K562 (cell line): ENCODE data around the gene CTBP2. TPM values are rescaled to one million over a fixed set of nuclear protein-coding genes. Genes with fewer than 3 reads are reported as not detected.

Experiments used
- ATAC-seq: fragments of 200-7000 bp; cut with Tn5 transposase; 3 replicates; pipeline ENCODE4 v1.9.1; 2020; ENCODE audit warnings: moderate library complexity
- BruUV-seq: library from RNA; stranded (reverse); fragments of 400-500 nt; replicated peaks from 2 replicates; lab custom pipeline; 2021; lab: Mats Ljungman, UMichigan
- CTCF ChIA-PET: fragments of 300-600 bp; formaldehyde crosslinking; extraction: SDS; loops from one replicate; lab custom pipeline; 2021; ENCODE audit warnings: low intra/inter-chr PET ratio; lab: Yijun Ruan, JAX
- POLR2A ChIA-PET: fragments of 300-600, 350-650 bp; sonication (Branson Sonifier 250); formaldehyde crosslinking; extraction: SDS; loops from one replicate; lab custom pipeline; 2021; ENCODE audit warnings: antibody characterized with exemption, inconsistent platforms; lab: Yijun Ruan, JAX
- DNase-seq, 4 experiments: peaks; one replicate each; pipeline versions ENCODE4 v3.0.0 to v3.0.0-alpha.2; 2011 to 2018; ENCODE audit warnings: low spot score in 3 of 4, mixed read lengths in 3 of 4; ENCODE audit errors: extremely low read depth in 1 of 4
- FAIRE-seq: peaks from 2 replicates; lab custom pipeline; 2011; peaks lifted over from hg19 to GRCh38; lab: Jason Lieb, UNC
- H2AFZ ChIP-seq: 2 replicates; pipeline ENCODE4 v1.6.0; 2011; ENCODE audit warnings: low read depth, low read length, control low read depth, inconsistent platforms
- H3K27ac ChIP-seq: fragments of 200-600 bp; 3 replicates; pipeline ENCODE4 v1.8.0; 2011; ENCODE audit warnings: low read depth, mild to moderate bottlenecking, control low read depth, inconsistent platforms, low read length, moderate library complexity, mixed read lengths; ENCODE audit errors: extremely low read depth
- H3K27me3 ChIP-seq, 2 experiments: fragments of 300-600 bp in 1 of 2; 2 replicates in 1 of 2; 3 replicates in 1 of 2; pipeline versions ENCODE4 v1.6.0 to v1.8.0; 2011; ENCODE audit warnings: inconsistent platforms in 2 of 2, low read length in 2 of 2, mild to moderate bottlenecking in 1 of 2, mixed read lengths in 1 of 2, moderate library complexity in 1 of 2; ENCODE audit not compliant: control insufficient read depth in 2 of 2, insufficient read depth in 2 of 2
- H3K36me3 ChIP-seq: fragments of 300-600 bp; 3 replicates; pipeline ENCODE4 v1.8.0; 2011; ENCODE audit warnings: mild to moderate bottlenecking, low read length, inconsistent platforms; ENCODE audit not compliant: control insufficient read depth, insufficient read depth
- H3K4me1 ChIP-seq, 2 experiments: fragments of 200-600 bp in 1 of 2; replicated peaks in 1 of 2; 2 replicates in 1 of 2; 3 replicates in 1 of 2; pipeline versions ENCODE4 v1.5.1 to v1.8.0; 2011; ENCODE audit warnings: inconsistent platforms in 2 of 2, low read length in 2 of 2, mild to moderate bottlenecking in 1 of 2, mixed read lengths in 1 of 2, moderate library complexity in 1 of 2; ENCODE audit not compliant: control insufficient read depth in 2 of 2, insufficient read depth in 2 of 2
- H3K4me2 ChIP-seq: 2 replicates; pipeline ENCODE4 v1.6.1; 2011; ENCODE audit warnings: low read length, control low read depth, inconsistent platforms, mixed read lengths; ENCODE audit not compliant: insufficient read depth
- H3K4me3 ChIP-seq: fragments of 200-600 bp; sonication (generic), shearing (Covaris generic); 2 replicates; pipeline ENCODE4 v1.5.1; 2016; ENCODE audit warnings: control low read depth, inconsistent platforms
- H3K79me2 ChIP-seq: fragments of 200-600 bp; 3 replicates; pipeline ENCODE4 v1.8.0; 2011; ENCODE audit warnings: low read length, inconsistent platforms; ENCODE audit not compliant: control insufficient read depth, insufficient read depth
- H3K9ac ChIP-seq, 2 experiments: 2 replicates each; pipeline versions ENCODE4 v1.6.0 to v1.6.1; 2011; ENCODE audit warnings: low read depth in 2 of 2, low read length in 2 of 2, control low read depth in 1 of 2, inconsistent platforms in 1 of 2, mild to moderate bottlenecking in 1 of 2, mixed read lengths in 1 of 2; ENCODE audit not compliant: insufficient read depth in 1 of 2
- H3K9me1 ChIP-seq: one replicate; pipeline ENCODE4 v1.6.0; 2011; ENCODE audit warnings: inconsistent platforms, mild to moderate bottlenecking, low read length, moderate library complexity; ENCODE audit not compliant: control insufficient read depth, insufficient read depth
- H3K9me3 ChIP-seq: replicated peaks from 2 replicates; pipeline ENCODE4 v1.5.1; 2011; ENCODE audit warnings: low read depth, low read length, inconsistent platforms; ENCODE audit not compliant: control insufficient read depth, insufficient read depth
- H4K20me1 ChIP-seq: replicated peaks from 2 replicates; pipeline ENCODE4 v1.6.1; 2011; ENCODE audit warnings: low read length, inconsistent platforms, mixed read lengths; ENCODE audit not compliant: control insufficient read depth, insufficient read depth
- BHLHE40 ChIP-seq: IDR thresholded peaks from 2 replicates; pipeline ENCODE4 v1.6.1; 2011; ENCODE audit warnings: low read length, improper control_type of control experiment
- DPF2 ChIP-seq: fragments of 450-650 bp; IDR thresholded peaks from 2 replicates; pipeline ENCODE4 v1.6.1; 2016
- ESRRB ChIP-seq: fragments of 250-450 bp; sonication (Bioruptor Pico); IDR thresholded peaks from 2 replicates; pipeline ENCODE4 v1.5.0; 2020; ENCODE audit warnings: mild to moderate bottlenecking, moderate library complexity, borderline replicate concordance
- FOXK2 ChIP-seq, 2 experiments: fragments of 450-650 bp; IDR thresholded peaks in 1 of 2; conservative IDR thresholded peaks in 1 of 2; 2 replicates each; pipeline ENCODE4 v1.6.1; 2016; ENCODE audit warnings: low read depth in 2 of 2, mild to moderate bottlenecking in 1 of 2
- FUS ChIP-seq: fragments of 200-400 bp; formaldehyde crosslinking; optimal IDR thresholded peaks from 2 replicates; pipeline ENCODE3; 2017; ENCODE audit warnings: low read depth, low read length
- HLTF ChIP-seq: fragments of 450-650 bp; IDR thresholded peaks from 2 replicates; pipeline ENCODE4 v1.6.1; 2016
- HMGN3 ChIP-seq: IDR thresholded peaks from 2 replicates; pipeline ENCODE4 v1.6.1; 2011; ENCODE audit warnings: borderline replicate concordance, low read depth, mild to moderate bottlenecking, mixed read lengths, low read length; ENCODE audit not compliant: insufficient read length; ENCODE audit errors: extremely low read depth
- LEF1 ChIP-seq: fragments of 450-650 bp; IDR thresholded peaks from 2 replicates; pipeline ENCODE4 v1.6.1; 2016; ENCODE audit warnings: mild to moderate bottlenecking
- MEIS2 ChIP-seq: fragments of 450-650 bp; IDR thresholded peaks from 2 replicates; pipeline ENCODE4 v1.6.1; 2014; ENCODE audit warnings: mild to moderate bottlenecking; ENCODE audit not compliant: partially characterized antibody
- NFYB ChIP-seq: IDR thresholded peaks from 2 replicates; pipeline ENCODE4 v1.6.1; 2011; ENCODE audit warnings: mild to moderate bottlenecking, moderate library complexity; ENCODE audit not compliant: insufficient read length; ENCODE audit errors: extremely low read depth
- SIX5 ChIP-seq, 2 experiments: IDR thresholded peaks; 2 replicates each; pipeline ENCODE4 v1.6.1; 2011; ENCODE audit warnings: low read length in 2 of 2, borderline replicate concordance in 1 of 2, low read depth in 1 of 2, mild to moderate bottlenecking in 1 of 2, moderate library complexity in 1 of 2; ENCODE audit not compliant: insufficient read depth in 1 of 2
- SMARCA5 ChIP-seq: fragments of 450-650 bp; IDR thresholded peaks from 2 replicates; pipeline ENCODE4 v1.6.1; 2016
- TAL1 ChIP-seq: fragments of 450-650 bp; IDR thresholded peaks from 2 replicates; pipeline ENCODE4 v1.6.1; 2016; ENCODE audit warnings: mild to moderate bottlenecking
- TEAD2 ChIP-seq: fragments of 450-650 bp; IDR thresholded peaks from 2 replicates; pipeline ENCODE4 v1.6.1; 2016; ENCODE audit warnings: missing genetic modification characterization, control low read depth, missing compliant biosample characterization
- TRIM25 ChIP-seq: fragments of 450-650 bp; IDR thresholded peaks from 2 replicates; pipeline ENCODE4 v1.7.0; 2016; ENCODE audit warnings: borderline replicate concordance
- ZNF253 ChIP-seq: fragments of 250-450 bp; sonication (Bioruptor Pico); conservative IDR thresholded peaks from 2 replicates; pipeline ENCODE4 v1.6.1; 2021; ENCODE audit warnings: mild to moderate bottlenecking
- ZNF316 ChIP-seq: fragments of 450-650 bp; IDR thresholded peaks from 2 replicates; pipeline ENCODE4 v1.6.1; 2016
- ZNF512 ChIP-seq: IDR thresholded peaks from 2 replicates; pipeline ENCODE4 v1.6.1; 2016; ENCODE audit warnings: missing genetic modification characterization, missing compliant biosample characterization
- ZNF707 ChIP-seq: fragments of 250-450 bp; sonication (Bioruptor Pico); conservative IDR thresholded peaks from 2 replicates; pipeline ENCODE4 v1.8.0; 2022; ENCODE audit warnings: inconsistent platforms, mild to moderate bottlenecking, moderate library complexity
- WGBS: fragments of 100-300 bp; shearing (Covaris generic); methylation state at CpG from one replicate; pipeline ENCODE4 v1.1.6; 2016; ENCODE audit warnings: low coverage, mixed read lengths; ENCODE audit not compliant: insufficient coverage; ENCODE audit errors: missing lambda C conversion rate; 5-methylcytosine and 5-hydroxymethylcytosine counted together
- in situ Hi-C: fragments of 300-500 bp; cut with MboI; formaldehyde crosslinking; loops from 4 replicates; pipeline ENCODE4 v1.15.0; 2018; ENCODE audit warnings: inconsistent platforms, mixed read lengths
- intact Hi-C: fragments of 100-400 bp; cut with micrococcal nuclease; formaldehyde crosslinking; loops from 2 replicates; pipeline ENCODE4 v1.14.2; 2022
- polyA plus RNA-seq, 8 experiments: library from polyadenylated mRNA; depleted of rRNA in 4 of 8; stranded (reverse) in 5 of 8; unstranded in 3 of 8; fragments of >200 nt; fragmentation: Nextera tagmentation in 2 of 8; fragmentation: Illumina TruSeq in 1 of 8; extraction: Ambion mirVana in 2 of 8; extraction: Trizol in 1 of 8; gene quantifications; 2 replicates each; pipeline versions ENCODE4 v1.2.1 to v1.2.3, GENCODE V29; 2011 to 2014; ENCODE audit warnings: inconsistent platforms in 1 of 8, missing spikeins in 1 of 8
- total RNA-seq, 7 experiments: library from RNA; depleted of rRNA in 6 of 7; stranded (reverse); fragments of >200 nt in 6 of 7; fragmentation: Illumina TruSeq in 2 of 7; extraction: Trizol in 2 of 7; gene quantifications; 2 replicates each; pipeline versions ENCODE4 v1.2.1 to v1.2.3, GENCODE V29; 2011 to 2021; ENCODE audit warnings: low replicate concordance in 1 of 7

Gene CTBP2
- total and polyA plus RNA-seq, 9 of the 15 experiments (the other 6 are each of a cell fraction or from before 2014, with no cell fraction given): 1.3 to 8.8 (median 5.1) TPM

GRCh38 chr10:125156739-125157480, 3.5 kb downstream of the CTBP2 start:
- Histone ChIP-seq H3K9me1 (no peaks in the 10 kb centered on the region), H3K9ac (peak overlapping the region; percentile 27 to 82; a peak in 3 of 4 replicates), H3K4me1 (peaks cover 15 to 18% of the 10 kb centered on the region in 2 experiments; a peak in 4 of 5 replicates), H3K27me3 (no peaks in the 10 kb centered on the region), H3K4me2 (peak overlapping the region; percentile 75), H4K20me1 (no peaks in the 10 kb centered on the region; the same call in 1 of the 2 replicates), H2AFZ (no peak overlapping the region), H3K79me2 (peaks cover 79% of the 10 kb centered on the region), H3K36me3 (peaks cover 22% of the 10 kb centered on the region), H3K9me3 (no peaks in the 10 kb centered on the region), H3K4me3 (peak overlapping the region; percentile 65), H3K27ac (peak overlapping the region; percentile 91)
- in situ Hi-C loops (loop anchor here (25.0 kb wide), 1 partner anchor 220 kb away; the partner anchor contains the start of gene ZRANB1), intact Hi-C loops (loop anchor here (5.0 to 10.0 kb wide), 3 partner anchors 45 to 212 kb away; partner anchors contain the start of gene ZRANB1)
- ChIA-PET CTCF (no interaction called here), POLR2A (interaction anchor here (0.5 to 2.7 kb wide), 3 partner anchors 8 to 106 kb away, joined by 3 to 9 read pairs (median 3); no protein-coding TSS in a partner anchor)
- FAIRE-seq: peak; percentile 72
- no TSS peak for BruUV-seq
- DNase-seq: no peak
- ATAC-seq: no peak
- WGBS: 2% methylated on average over 9 of the region's 13 CpGs
- TF ChIP-seq NFYB (no peak), HLTF (no peak), HMGN3 (no peak), TEAD2 (tag) (no peak), ESRRB (CRISPR knock-in tag) (no peak), LEF1 (no peak), TAL1 (no peak), ZNF253 (CRISPR knock-in tag) (no peak), FOXK2 (conservative IDR thresholded peaks at IDR 0.05 in 1 of 2, IDR thresholded peaks at IDR 0.05 in 1 of 2; ENCODE audit: low read depth in 2 of 2) (no peak), ZNF512 (tag) (no peak), SMARCA5 (no peak), SIX5 (IDR thresholded peaks at IDR 0.05; ENCODE audit: borderline replicate concordance in 1 of 2, insufficient read depth in 1 of 2, low read depth in 1 of 2, low read length in 2 of 2) (no peak), MEIS2 (peak; percentile 57), ZNF316 (no peak), BHLHE40 (no peak), DPF2 (0 out of 2 replicates have a peak, but pooled peaks have one; percentile 26), TRIM25 (no peak), ZNF707 (no peak), FUS (no peak)
